Tibial nerve (tissue), 4 donors: ENCODE measurements around the gene RIMKLB. TPM values are rescaled to one million over a fixed set of nuclear protein-coding genes. Genes with fewer than 3 reads are reported as not detected.
"Not testable (repeated sequence)": the region's sequence is repeated elsewhere in the genome, so short reads cannot be mapped to it uniquely, and the experiment has no call there.

ENCODE experiments used
- DNase-seq, 2 donors: peaks; one replicate each; pipeline ENCODE4 v3.0.0-alpha.2; 2019; ENCODE audit warnings: low spot score in 2 of 2
- H3K27ac ChIP-seq, 4 donors: fragments of 200-600 bp; sonication (generic) in 3 of 4; one replicate each; pipeline ENCODE4 v1.5.1; 2017 to 2019; ENCODE audit warnings: mild to moderate bottlenecking in 1 of 4
- H3K27me3 ChIP-seq, 2 donors: fragments of 200-600 bp; sonication (generic) in 1 of 2; one replicate each; pipeline versions ENCODE4 v1.5.1 to v1.6.0; 2017 to 2019
- H3K36me3 ChIP-seq, 3 donors: fragments of 200-600 bp; sonication (generic); one replicate each; pipeline ENCODE4 v1.5.1; 2018 to 2019
- H3K4me1 ChIP-seq, 4 donors: fragments of 200-600 bp; sonication (generic) in 3 of 4; one replicate each; pipeline ENCODE4 v1.5.1; 2017 to 2019
- H3K4me3 ChIP-seq, 4 donors: fragments of 200-600 bp; sonication (generic) in 3 of 4; one replicate each; pipeline ENCODE4 v1.5.1; 2017 to 2019; ENCODE audit warnings: mild to moderate bottlenecking in 1 of 4, moderate library complexity in 1 of 4
- H3K9me3 ChIP-seq, 4 donors: fragments of 200-600 bp; sonication (generic) in 3 of 4; one replicate each; pipeline ENCODE4 v1.5.1; 2017 to 2019
- EP300 ChIP-seq, 2 donors: sonication (generic); formaldehyde crosslinking; IDR thresholded peaks; one replicate each; pipeline ENCODE4 v1.6.1; 2017; ENCODE audit warnings: antibody characterized with exemption in 2 of 2, mild to moderate bottlenecking in 1 of 2
- POLR2A ChIP-seq, 2 donors: fragments of 450-650 bp; IDR thresholded peaks; one replicate each; pipeline ENCODE4 v1.6.1; 2017; ENCODE audit warnings: antibody characterized with exemption in 2 of 2, mild to moderate bottlenecking in 2 of 2, moderate library complexity in 2 of 2
- WGBS, 2 donors: methylation state at CpG; one replicate each; pipeline ENCODE4 v1.1.5; 2018; 5-methylcytosine and 5-hydroxymethylcytosine counted together
- total RNA-seq, 4 donors: library from RNA; depleted of rRNA; stranded (reverse); fragments of >200 nt; gene quantifications; one replicate each; pipeline ENCODE4 v1.1.0, GENCODE V29; 2016
- TF ChIP-seq, protein P1 (sequence below), 5 experiments: fragments of 200-600 bp in 3 of 5; fragments of 450-650 bp in 2 of 5; sonication (generic) in 3 of 5; IDR thresholded peaks; one replicate each; pipeline ENCODE4 v1.5.1; 2016 to 2019; ENCODE audit warnings: antibody characterized with exemption in 5 of 5, mild to moderate bottlenecking in 3 of 5, moderate library complexity in 2 of 5

The RIMKLB gene
- total RNA-seq, 4 donors from 2014 or later, result 53.4 to 76.6 (median 68.9) TPM

DNA sequence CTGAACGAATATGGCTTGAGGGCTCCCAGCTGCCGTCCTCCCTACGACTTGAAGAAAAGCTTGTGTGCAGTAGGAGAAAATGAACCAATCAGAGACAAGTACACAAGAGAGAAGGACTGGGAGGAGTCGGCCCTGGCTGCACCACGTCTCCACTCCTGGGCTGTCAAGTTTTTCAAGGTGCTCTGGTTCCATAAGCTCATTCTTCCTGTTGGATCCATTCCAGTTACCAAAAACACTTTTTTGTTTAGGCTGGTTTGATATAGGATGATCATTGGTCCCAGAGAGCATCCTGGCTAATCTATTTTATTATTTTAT lies 121.8 kb downstream of the RIMKLB start:
- Histone ChIP-seq H3K4me1 (peaks cover 0 to 3% (median 0%) of the 10 kb centered on the region in 4 donors), H3K9me3 (no peaks in the 10 kb centered on the region), H3K27ac (no peak overlapping the region), H3K27me3 (no peaks in the 10 kb centered on the region), H3K36me3 (no peaks in the 10 kb centered on the region), H3K4me3 (no peak overlapping the region)
- DNase-seq, result no peak
- TF ChIP-seq POLR2A (IDR thresholded peaks at IDR 0.05) (no peak), EP300 (IDR thresholded peaks at IDR 0.05) (no peak)
- TF ChIP-seq, protein P1, sequence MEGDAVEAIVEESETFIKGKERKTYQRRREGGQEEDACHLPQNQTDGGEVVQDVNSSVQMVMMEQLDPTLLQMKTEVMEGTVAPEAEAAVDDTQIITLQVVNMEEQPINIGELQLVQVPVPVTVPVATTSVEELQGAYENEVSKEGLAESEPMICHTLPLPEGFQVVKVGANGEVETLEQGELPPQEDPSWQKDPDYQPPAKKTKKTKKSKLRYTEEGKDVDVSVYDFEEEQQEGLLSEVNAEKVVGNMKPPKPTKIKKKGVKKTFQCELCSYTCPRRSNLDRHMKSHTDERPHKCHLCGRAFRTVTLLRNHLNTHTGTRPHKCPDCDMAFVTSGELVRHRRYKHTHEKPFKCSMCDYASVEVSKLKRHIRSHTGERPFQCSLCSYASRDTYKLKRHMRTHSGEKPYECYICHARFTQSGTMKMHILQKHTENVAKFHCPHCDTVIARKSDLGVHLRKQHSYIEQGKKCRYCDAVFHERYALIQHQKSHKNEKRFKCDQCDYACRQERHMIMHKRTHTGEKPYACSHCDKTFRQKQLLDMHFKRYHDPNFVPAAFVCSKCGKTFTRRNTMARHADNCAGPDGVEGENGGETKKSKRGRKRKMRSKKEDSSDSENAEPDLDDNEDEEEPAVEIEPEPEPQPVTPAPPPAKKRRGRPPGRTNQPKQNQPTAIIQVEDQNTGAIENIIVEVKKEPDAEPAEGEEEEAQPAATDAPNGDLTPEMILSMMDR (IDR thresholded peaks at IDR 0.05), result no peak
- WGBS, 2 donors, result 39 to 52% methylated on average over 5 of the region's 5 CpGs

DNA sequence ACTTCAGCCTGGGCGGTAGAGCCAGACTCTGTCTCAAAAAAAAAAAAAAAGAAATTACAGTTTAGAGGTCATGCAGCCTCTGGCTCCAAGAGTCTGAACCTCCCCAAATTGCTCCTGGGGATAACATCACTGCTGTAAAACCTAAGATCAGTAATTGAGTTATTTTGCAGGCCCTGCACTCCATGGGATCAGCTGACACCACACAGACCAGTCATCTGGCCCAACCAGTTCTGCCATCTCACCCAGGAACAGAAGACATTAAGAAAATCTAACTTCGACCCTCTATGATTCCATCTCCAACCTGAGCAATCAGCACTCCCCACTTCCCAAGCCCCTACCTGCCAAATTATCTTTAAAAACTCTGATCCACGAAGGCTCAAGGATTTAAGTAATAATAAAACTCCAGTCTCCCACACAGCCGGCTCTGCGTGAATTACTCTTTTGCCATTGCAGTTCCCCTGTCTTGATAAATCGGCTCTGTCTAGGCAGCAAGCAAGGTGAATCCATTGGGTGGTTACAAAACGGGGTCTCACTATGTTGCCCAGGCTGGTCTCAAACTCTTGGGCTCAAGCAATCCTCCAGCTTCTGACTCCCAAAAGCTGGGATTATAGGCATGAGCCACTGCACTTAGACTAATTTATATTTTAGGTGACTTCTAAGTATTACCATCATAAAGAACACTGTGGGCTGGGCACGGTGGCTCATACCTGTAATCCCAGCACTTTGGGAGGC lies 123.1 kb downstream of the RIMKLB start:
- not testable (repeated sequence) for H3K36me3 ChIP-seq, DNase-seq, H3K9me3 ChIP-seq, H3K4me1 ChIP-seq, H3K27me3 ChIP-seq, H3K4me3 ChIP-seq
- 92 to 94% methylated on average over 8 of the region's 8 CpGs for WGBS, 2 donors
- peak overlapping the region in 1 of 4 donors; percentile 33 for H3K27ac ChIP-seq

DNA sequence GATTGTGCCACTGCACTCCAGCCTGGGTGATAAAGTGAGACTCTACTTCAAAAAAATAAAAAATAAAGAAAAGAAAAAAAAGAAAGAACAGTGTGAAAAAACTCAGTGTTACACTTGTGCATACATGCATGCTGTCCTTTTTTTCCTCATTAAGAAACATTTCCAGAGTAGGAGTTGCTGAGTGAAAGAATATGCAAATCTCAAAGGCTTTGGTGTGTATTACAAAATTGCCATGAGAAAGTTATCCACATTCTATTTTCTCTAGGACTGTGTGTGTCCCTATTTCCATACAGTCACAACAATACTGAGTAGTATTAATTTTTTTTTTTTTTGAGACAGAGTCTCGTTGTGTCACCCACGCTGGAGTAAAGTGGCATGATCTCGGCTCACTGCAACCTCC lies 123.8 kb downstream of the RIMKLB start:
- no peak overlapping the region for H3K4me3 ChIP-seq
- TF ChIP-seq EP300 (IDR thresholded peaks at IDR 0.05) (no peak), POLR2A (IDR thresholded peaks at IDR 0.05) (no peak)
- TF ChIP-seq, protein P1 (IDR thresholded peaks at IDR 0.05), result no peak
- H3K9me3 ChIP-seq, result peaks cover 0 to 5% (median 0%) of the 10 kb centered on the region in 4 donors
- no peak for DNase-seq
- H3K4me1 ChIP-seq, result peaks cover 0 to 3% (median 0%) of the 10 kb centered on the region in 4 donors
- H3K36me3 ChIP-seq, result no peaks in the 10 kb centered on the region
- H3K27ac ChIP-seq, result peak overlapping the region in 1 of 4 donors; percentile 33
- 49 to 62% methylated on average over 3 of the region's 3 CpGs for WGBS, 2 donors
- H3K27me3 ChIP-seq, result no peaks in the 10 kb centered on the region

DNA sequence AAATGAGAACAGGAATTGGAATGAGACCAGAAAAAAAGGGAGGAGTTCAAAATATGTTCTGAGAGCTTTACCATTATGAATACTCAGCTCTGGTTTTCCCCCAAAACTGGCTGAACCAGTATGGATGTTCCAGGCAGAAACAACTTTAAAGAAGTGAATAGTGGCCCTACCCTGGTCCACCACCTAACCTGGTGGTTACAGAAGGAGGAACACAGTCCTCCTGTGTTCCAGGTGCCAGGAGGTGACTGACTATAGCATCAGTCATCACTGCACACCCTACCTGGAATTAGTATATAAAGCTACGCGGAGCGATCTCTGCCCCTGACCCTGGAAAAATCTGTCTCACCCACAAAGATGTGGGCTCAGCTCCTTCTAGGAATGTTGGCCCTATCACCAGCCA lies 124.5 kb downstream of the RIMKLB start, which contains the start of gene A2ML1:
A2ML1 (plus strand) TSS at position 324 of the 400 bp plus-strand sequence; CDS start at position 355, 31 bp downstream.
- DNase-seq, result no peak
- Histone ChIP-seq H3K27me3 (no peaks in the 10 kb centered on the region), H3K36me3 (no peaks in the 10 kb centered on the region), H3K4me1 (peaks cover 0 to 3% (median 0%) of the 10 kb centered on the region in 4 donors), H3K27ac (peak within 1 kb of the TSS in 2 of 4 donors; percentile 40 to 74), H3K4me3 (no peak within 1 kb of the TSS), H3K9me3 (peaks cover 0 to 5% (median 0%) of the 10 kb centered on the region in 4 donors)
- no peak for TF ChIP-seq EP300 (IDR thresholded peaks at IDR 0.05)
- 82 to 92% methylated on average over 3 of the region's 3 CpGs for WGBS, 2 donors

DNA sequence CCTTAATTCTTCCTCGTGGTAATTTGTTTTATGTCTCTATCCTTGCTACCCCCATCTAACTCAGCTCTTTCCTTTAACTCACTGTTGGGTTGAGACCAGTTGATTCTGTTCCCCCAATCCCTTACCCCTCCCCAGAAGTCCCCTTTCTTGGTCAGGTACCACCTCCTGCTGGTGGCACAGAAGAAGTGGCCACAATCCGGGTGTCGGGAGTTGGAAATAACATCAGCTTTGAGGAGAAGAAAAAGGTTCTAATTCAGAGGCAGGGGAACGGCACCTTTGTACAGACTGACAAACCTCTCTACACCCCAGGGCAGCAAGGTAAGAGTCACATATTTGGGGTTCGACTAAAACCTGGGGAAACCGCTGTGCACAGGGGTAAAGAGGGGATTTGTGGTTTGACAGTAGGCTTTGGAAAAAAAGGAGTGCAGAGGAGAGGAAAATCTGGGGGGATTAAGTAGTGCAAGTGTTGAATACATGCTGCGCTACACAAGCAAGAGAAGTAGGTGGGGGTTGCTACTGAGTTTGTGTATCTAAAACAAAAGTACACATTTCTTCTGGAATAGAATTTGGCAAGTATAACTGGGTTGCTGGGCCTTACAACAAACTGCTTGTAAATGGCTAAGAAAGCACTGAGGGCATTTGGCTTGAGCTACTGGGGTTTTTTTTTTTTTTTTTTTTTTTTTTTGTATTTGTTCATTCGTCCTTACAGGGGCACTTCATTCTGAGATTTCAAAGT lies 125.9 kb downstream of the RIMKLB start:
- TF ChIP-seq POLR2A (IDR thresholded peaks at IDR 0.05) (no peak), EP300 (IDR thresholded peaks at IDR 0.05) (no peak)
- TF ChIP-seq, protein P1 (IDR thresholded peaks at IDR 0.05), result peak; percentile 33 to 78 (median 56)
- peak in 1 of 2 donors; percentile 9 for DNase-seq
- Histone ChIP-seq H3K4me3 (no peak overlapping the region), H3K27ac (peak overlapping the region in 2 of 4 donors; percentile 40 to 74), H3K27me3 (no peaks in the 10 kb centered on the region), H3K4me1 (peaks cover 0 to 3% (median 0%) of the 10 kb centered on the region in 4 donors), H3K9me3 (peaks cover 0 to 5% (median 0%) of the 10 kb centered on the region in 4 donors), H3K36me3 (no peaks in the 10 kb centered on the region)
- 29 to 30% methylated on average over 8 of the region's 8 CpGs for WGBS, 2 donors
